ENCODE data around the gene MYCBPAP. TPM values are rescaled to one million over a fixed set of nuclear protein-coding genes. Genes with fewer than 3 reads are reported as not detected.

Gene MYCBPAP
- total RNA-seq, 2 donors from 2014 or later, result 1.1 to 2.8 TPM

DNA sequence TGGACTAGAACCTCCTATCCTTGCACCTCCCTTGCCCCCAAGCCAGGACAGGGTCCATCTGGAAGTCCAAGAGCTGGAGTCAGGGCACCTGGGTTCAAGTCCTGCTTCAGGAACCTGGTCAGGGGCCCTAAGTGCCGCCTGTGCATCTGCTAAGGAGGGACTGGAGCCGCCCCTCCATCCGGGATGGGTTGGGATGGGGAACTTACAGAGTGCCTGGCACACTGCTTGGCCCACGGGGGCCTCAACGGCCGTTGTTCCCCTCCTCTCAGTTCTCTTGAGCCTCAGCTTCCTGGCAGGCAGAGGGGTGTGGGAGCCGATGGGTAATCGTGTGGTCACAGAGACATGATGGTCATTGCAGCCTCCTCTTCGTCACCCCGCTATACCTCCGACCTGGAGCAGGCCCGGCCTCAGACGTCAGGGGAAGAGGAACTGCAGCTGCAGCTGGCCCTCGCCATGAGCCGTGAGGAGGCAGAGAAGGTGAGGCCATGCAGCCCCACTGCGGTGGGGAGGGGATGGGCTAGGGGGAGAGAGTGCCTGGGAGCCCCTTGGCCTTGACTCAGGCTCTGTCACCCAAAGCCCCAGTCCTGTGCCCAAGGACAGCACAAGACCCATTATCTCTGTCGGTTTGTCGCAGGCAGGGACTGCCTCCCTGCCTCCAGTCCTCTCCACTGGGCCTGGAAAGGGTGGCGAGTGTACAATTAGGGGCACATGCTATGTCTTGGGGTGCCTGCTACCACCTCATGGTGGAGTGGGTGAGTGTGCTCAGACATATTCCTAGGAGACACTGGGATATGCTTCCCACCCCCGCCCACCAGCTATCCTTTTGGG, 29.7 kb downstream of the MYCBPAP start:
- no peak overlapping the region for H3K4me3 Mint-ChIP-seq
- no peaks in the 10 kb centered on the region for H3K9me3 Mint-ChIP-seq
- peaks cover 26 to 27% of the 10 kb centered on the region in 2 donors for H3K27me3 Mint-ChIP-seq
- no peak overlapping the region for H3K27ac Mint-ChIP-seq
- no peaks in the 10 kb centered on the region for H3K36me3 Mint-ChIP-seq
- DNase-seq (ENCODE audit: low spot score) (no peak), ATAC-seq (no peak)
- H3K4me1 Mint-ChIP-seq (ENCODE audit: low read depth in 2 of 2), result peaks cover 11 to 12% of the 10 kb centered on the region in 2 donors

DNA sequence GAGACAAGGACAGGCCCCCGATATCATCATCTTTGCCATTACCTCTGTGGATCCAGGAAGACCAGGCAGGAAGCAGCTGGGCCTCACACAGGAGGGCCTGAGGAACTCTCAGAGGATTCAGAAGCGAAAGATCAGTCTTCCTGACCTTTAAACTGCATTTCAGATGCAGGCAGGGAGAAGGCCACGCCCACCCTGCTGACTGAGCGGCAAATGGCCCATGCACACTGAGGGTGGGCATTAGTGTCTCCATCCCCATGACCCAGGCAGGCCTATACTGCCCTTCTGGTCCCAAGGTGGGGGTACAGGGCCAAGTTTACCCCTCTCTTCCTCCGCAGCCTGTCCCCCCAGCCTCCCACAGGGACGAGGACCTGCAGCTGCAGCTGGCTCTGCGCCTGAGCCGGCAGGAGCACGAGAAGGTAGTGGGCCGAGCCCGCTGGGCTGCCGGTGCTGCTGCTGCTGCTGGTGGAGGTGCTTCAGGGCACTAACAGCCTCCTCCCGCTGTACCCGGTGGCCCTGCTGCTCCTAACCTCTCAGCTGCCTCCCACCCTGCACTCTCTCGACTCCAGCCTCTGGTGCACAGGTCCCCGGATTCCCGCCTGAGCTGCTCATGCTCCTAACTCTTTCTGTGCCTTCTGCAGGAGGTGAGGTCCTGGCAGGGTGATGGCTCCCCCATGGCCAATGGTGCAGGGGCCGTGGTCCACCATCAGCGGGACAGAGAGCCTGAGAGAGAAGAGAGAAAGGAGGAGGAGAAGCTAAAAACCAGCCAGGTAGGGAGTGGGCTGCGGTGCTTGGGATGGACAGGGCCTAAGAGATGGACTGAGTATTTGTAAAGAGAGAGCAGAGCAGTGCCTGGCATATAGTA, 30.5 kb downstream of the MYCBPAP start:
- Mint-ChIP-seq H3K27ac (no peak overlapping the region), H3K9me3 (no peaks in the 10 kb centered on the region), H3K36me3 (no peaks in the 10 kb centered on the region), H3K4me1 (ENCODE audit: low read depth in 2 of 2) (peaks cover 9 to 11% of the 10 kb centered on the region in 2 donors), H3K4me3 (no peak overlapping the region), H3K27me3 (peaks cover 19 to 20% of the 10 kb centered on the region in 2 donors)
- no peak for ATAC-seq
- no peak for DNase-seq (ENCODE audit: low spot score)

DNA sequence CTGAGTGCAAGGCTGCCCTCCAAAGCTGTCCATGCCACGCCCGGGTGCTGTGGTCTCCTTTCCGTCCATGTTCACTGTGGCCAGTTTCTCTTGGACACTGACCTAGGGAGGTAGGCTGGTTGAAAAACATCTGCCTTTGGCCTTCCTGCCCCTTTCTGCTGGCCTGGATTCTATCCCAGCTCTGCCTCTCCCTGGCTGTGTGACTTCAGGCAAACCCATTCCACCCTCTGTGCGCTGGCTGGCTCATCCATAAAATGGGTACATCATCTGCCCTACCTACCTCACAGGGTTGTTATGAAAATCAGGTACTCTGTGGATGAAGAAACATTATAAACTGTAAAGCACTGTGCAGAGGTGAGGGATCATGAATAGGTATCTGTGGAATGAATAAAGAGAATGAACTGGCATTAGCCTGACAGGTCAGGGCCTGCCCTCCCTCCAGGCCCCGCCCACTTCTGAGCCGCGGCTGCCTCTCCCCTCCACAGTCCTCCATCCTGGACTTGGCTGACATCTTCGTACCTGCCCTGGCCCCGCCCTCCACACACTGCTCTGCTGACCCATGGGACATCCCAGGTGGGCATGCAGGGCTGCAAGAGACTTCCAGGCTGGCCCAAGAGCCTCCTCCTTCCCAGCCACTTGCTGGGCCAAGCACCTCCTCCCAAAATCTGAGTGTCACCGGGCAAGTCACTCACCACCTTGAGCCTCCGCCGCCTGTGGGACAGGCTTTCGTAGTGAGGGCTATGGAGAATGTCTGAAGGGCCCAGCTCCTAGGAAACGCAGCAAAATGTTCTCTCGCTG, 31.7 kb downstream of the MYCBPAP start:
- DNase-seq (ENCODE audit: low spot score) (no peak), ATAC-seq (no peak)
- no peak overlapping the region for H3K4me3 Mint-ChIP-seq
- peaks cover 19 to 20% of the 10 kb centered on the region in 2 donors for H3K27me3 Mint-ChIP-seq
- peaks cover 6 to 16% of the 10 kb centered on the region in 2 donors for H3K4me1 Mint-ChIP-seq (ENCODE audit: low read depth in 2 of 2)
- H3K36me3 Mint-ChIP-seq, result no peaks in the 10 kb centered on the region
- H3K9me3 Mint-ChIP-seq, result no peaks in the 10 kb centered on the region
- no peak overlapping the region for H3K27ac Mint-ChIP-seq

DNA sequence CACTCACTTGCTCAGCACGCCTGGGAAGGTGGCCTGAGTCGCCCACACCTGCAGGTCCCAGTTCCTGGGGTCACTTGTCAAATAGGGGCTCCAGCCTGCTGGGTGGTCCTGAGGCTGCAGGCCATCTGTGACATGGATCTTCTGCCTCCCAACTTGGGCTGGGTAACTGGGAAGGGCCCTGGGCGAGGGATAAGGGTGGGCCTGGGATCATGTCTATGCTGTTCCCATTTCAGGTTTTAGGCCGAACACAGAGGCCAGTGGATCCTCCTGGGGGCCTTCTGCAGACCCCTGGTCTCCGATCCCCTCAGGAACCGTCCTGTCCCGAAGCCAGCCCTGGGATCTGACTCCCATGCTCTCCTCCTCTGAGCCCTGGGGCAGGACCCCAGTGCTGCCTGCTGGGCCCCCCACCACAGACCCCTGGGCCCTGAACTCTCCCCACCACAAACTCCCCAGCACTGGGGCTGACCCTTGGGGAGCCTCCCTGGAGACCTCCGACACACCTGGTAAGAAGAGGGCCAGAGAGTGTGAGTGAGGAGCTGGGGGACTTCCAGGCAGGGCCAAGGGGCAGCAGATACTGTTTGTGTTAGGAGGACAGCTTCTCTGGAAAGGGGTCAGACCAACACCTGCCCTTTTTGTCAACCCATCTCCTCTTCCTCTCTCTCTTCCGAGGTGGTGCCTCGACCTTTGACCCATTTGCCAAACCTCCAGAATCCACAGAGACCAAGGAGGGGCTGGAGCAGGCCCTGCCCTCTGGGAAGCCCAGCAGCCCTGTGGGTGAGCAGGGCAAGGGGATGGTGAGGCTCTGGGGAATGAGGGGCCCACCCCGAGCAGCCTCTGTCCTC, 32.5 kb downstream of the MYCBPAP start:
- DNase-seq (ENCODE audit: low spot score), result no peak
- H3K27me3 Mint-ChIP-seq, result peaks cover 15 to 20% of the 10 kb centered on the region in 2 donors
- H3K9me3 Mint-ChIP-seq, result no peaks in the 10 kb centered on the region
- H3K27ac Mint-ChIP-seq, result no peak overlapping the region
- no peak for ATAC-seq
- peaks cover 6 to 16% of the 10 kb centered on the region in 2 donors for H3K4me1 Mint-ChIP-seq (ENCODE audit: low read depth in 2 of 2)
- no peak overlapping the region for H3K4me3 Mint-ChIP-seq
- H3K36me3 Mint-ChIP-seq, result no peaks in the 10 kb centered on the region

DNA sequence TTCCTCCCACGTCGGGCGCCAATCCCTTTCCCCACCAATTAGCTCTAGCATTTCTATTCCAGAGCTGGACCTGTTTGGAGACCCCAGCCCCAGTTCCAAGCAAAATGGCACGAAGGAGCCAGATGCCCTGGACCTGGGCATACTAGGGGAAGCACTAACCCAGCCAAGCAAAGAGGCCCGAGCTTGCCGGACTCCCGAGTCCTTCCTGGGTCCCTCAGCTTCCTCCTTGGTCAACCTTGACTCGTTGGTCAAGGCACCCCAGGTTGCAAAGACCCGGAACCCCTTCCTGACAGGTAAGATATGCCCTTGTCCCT, 33.1 kb downstream of the MYCBPAP start:
- Mint-ChIP-seq H3K9me3 (no peaks in the 10 kb centered on the region), H3K27me3 (peaks cover 12 to 19% of the 10 kb centered on the region in 2 donors), H3K4me3 (peak overlapping the region; percentile 84), H3K36me3 (no peaks in the 10 kb centered on the region), H3K4me1 (ENCODE audit: low read depth in 2 of 2) (peaks cover 10 to 19% of the 10 kb centered on the region in 2 donors), H3K27ac (no peak overlapping the region)
- no peak for ATAC-seq
- no peak for DNase-seq (ENCODE audit: low spot score)

DNA sequence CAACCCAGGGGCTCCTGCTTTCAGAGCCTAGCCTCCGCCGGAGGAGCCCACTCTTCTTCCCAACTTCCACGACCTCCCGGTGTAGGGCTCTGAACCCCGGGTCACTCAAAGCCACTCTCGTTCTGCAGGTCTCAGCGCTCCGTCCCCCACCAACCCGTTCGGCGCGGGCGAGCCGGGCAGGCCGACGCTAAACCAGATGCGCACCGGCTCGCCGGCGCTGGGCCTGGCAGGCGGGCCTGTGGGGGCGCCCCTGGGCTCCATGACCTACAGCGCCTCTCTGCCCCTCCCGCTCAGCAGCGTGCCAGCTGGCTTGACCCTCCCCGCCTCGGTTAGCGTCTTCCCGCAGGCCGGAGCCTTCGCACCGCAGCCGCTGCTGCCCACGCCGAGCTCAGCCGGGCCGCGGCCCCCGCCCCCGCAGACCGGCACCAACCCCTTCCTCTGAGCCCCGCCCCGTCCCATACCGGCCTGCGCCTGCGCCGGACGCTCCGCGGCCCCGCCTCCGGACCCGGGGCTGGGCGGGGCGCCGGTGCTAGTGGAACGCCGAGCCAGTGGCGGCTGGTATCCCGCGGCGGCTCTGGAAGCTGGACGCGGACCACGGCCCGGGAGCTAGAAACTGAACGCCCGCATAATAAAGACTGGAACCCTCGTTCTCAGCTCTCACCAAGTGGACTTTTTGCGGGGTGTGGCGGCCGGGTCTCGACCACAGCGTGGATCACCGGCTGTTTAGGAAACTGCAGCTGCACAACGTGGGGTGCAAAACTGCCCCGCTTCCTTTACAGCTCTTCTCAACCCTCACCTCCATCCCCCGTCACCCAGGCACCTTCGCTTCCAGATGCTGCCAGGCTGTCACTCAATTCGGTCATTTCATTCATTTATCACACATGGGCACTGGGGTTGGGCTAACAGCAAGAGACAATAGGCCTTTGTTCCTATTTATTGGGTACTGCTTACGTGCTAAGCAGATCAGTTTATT, 33.8 kb downstream of the MYCBPAP start:
- ATAC-seq, result peak; percentile 91 to 94

DNA sequence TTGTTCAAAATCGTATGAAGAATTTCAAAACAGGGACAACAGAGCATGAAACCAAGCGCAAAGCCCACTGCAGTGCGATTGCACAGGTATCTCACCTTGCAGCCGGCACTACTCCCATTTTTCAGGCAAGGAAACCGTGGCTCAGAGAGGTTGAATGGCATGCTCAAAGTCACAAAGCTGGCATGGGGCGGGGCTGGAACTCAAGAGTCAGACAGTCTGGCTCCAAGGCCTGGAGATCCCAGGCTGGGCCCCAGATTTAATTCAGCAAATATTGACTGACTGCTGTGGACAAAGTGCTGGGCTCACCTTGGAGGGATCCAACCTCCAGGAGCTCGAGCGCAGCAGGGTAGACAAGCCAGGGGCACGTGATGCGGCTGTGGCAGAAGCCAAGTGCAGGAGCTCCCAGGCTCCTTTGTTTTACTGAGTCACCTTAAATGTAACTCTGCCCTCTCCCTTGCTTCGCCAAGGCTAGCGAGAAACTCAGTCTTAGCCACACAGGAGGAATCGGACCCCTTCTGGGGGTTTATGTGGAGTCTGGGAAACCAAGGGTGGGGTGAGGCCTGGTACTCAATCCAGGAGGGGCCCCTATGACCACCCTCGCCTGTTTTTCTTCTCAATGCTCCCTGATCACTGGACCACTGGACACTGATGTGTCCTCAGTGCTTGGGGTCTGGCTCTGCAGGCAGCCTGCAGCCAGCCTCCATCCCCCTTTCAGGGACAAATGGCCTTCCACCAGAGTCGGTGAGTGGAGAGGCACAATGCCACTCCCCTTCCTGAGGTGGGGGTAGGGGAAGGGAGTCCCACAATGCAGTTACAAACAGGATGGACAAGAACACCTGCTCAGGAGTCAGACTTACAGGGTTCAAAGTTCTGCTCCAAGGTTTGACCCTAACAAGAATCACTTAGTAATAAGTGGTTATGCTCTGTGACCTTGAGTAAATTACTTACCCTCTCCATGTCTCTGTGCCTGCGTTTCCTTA, 34.8 kb downstream of the MYCBPAP start:
- H3K27me3 Mint-ChIP-seq, result peaks cover 9 to 19% of the 10 kb centered on the region in 2 donors
- no peaks in the 10 kb centered on the region for H3K9me3 Mint-ChIP-seq
- H3K36me3 Mint-ChIP-seq, result no peaks in the 10 kb centered on the region
- peaks cover 14 to 24% of the 10 kb centered on the region in 2 donors for H3K4me1 Mint-ChIP-seq (ENCODE audit: low read depth in 2 of 2)
- H3K4me3 Mint-ChIP-seq, result peak overlapping the region; percentile 84
- no peak for ATAC-seq
- H3K27ac Mint-ChIP-seq, result peak overlapping the region in 1 of 2 donors; percentile 39
- no peak for DNase-seq (ENCODE audit: low spot score)

More for the DNA sequence above, 33.8 kb downstream of the MYCBPAP start:
- peak; percentile 92 for DNase-seq (ENCODE audit: low spot score)
- peak overlapping the region in 1 of 2 donors; percentile 39 for H3K27ac Mint-ChIP-seq
- H3K27me3 Mint-ChIP-seq, result peaks cover 9 to 19% of the 10 kb centered on the region in 2 donors
- H3K9me3 Mint-ChIP-seq, result no peaks in the 10 kb centered on the region
- H3K36me3 Mint-ChIP-seq, result no peaks in the 10 kb centered on the region
- H3K4me3 Mint-ChIP-seq, result peak overlapping the region; percentile 84
- H3K4me1 Mint-ChIP-seq (ENCODE audit: low read depth in 2 of 2), result peaks cover 14 to 24% of the 10 kb centered on the region in 2 donors

DNA sequence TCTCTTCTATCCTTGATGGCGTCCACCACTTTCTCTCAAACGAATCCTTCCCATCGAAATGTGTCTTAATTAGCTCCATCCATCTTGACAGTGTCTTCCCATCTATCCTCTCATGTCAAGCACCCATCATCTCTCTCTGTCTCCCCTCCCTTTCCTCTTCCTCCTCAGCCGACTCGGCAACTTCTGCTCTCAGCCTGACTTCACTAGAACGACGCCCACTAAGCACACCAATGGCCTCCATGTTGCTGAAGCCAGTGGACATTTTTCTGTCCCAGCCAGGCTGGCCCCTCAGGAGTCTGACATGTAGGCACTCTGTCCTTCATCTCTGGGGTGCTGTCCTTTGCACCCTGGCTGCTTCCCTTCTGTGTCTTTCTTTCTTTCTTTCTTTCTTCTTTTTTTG, 36.3 kb downstream of the MYCBPAP start:
- Mint-ChIP-seq H3K27ac (peak overlapping the region in 1 of 2 donors; percentile 10), H3K4me1 (ENCODE audit: low read depth in 2 of 2) (peaks cover 14 to 24% of the 10 kb centered on the region in 2 donors), H3K36me3 (no peaks in the 10 kb centered on the region), H3K9me3 (no peaks in the 10 kb centered on the region), H3K4me3 (no peak overlapping the region), H3K27me3 (peaks cover 9 to 19% of the 10 kb centered on the region in 2 donors)
- DNase-seq (ENCODE audit: low spot score) (no peak), ATAC-seq (no peak)

DNA sequence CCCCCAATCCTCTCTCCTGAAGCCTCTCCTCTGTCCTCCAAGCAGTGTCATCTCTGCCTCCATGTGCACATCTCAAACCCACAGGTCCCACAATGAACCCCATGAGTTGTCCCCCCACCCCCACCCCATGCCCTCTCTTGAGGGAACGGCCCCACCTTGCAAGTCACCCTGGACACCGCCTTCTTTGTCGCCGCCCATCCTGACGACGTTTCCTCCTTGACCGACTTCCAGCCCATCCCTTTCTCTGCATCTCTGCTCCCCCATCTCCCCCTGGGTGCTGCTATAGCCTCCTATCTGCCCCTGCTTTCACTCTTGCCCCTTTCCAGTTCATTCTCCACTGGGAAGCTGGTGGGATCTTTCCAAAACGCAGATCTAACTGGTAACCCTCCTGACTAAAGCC, 37.1 kb downstream of the MYCBPAP start:
- H3K4me3 Mint-ChIP-seq, result no peak overlapping the region
- no peak for DNase-seq (ENCODE audit: low spot score)
- peaks cover 14 to 24% of the 10 kb centered on the region in 2 donors for H3K4me1 Mint-ChIP-seq (ENCODE audit: low read depth in 2 of 2)
- ATAC-seq, result no peak
- H3K27ac Mint-ChIP-seq, result peak overlapping the region in 1 of 2 donors; percentile 10
- H3K27me3 Mint-ChIP-seq, result peaks cover 9 to 19% of the 10 kb centered on the region in 2 donors
- no peaks in the 10 kb centered on the region for H3K9me3 Mint-ChIP-seq
- H3K36me3 Mint-ChIP-seq, result no peaks in the 10 kb centered on the region

DNA sequence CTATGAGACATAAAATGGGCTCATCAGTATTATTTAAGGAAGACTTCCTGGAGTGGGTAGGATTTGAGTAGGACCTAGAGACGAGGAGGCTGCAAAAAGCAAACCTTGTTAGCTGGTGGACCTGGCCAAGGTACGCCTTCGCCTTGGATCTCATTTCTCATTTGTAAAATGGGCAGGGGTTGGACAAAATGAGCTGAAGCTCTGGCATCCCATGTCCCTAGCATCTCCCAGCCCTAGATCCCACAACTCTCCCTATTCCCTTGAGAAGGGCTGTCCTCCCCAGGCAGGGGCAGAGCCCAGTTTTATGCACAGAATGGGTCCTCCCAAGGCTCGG, 38.4 kb downstream of the MYCBPAP start:
- H3K9me3 Mint-ChIP-seq, result no peaks in the 10 kb centered on the region
- no peaks in the 10 kb centered on the region for H3K36me3 Mint-ChIP-seq
- no peak for DNase-seq (ENCODE audit: low spot score)
- no peak overlapping the region for H3K27ac Mint-ChIP-seq
- peak overlapping the region; percentile 60 for H3K4me3 Mint-ChIP-seq
- H3K27me3 Mint-ChIP-seq, result peaks cover 9 to 19% of the 10 kb centered on the region in 2 donors
- peaks cover 12 to 21% of the 10 kb centered on the region in 2 donors for H3K4me1 Mint-ChIP-seq (ENCODE audit: low read depth in 2 of 2)
- ATAC-seq, result no peak

DNA sequence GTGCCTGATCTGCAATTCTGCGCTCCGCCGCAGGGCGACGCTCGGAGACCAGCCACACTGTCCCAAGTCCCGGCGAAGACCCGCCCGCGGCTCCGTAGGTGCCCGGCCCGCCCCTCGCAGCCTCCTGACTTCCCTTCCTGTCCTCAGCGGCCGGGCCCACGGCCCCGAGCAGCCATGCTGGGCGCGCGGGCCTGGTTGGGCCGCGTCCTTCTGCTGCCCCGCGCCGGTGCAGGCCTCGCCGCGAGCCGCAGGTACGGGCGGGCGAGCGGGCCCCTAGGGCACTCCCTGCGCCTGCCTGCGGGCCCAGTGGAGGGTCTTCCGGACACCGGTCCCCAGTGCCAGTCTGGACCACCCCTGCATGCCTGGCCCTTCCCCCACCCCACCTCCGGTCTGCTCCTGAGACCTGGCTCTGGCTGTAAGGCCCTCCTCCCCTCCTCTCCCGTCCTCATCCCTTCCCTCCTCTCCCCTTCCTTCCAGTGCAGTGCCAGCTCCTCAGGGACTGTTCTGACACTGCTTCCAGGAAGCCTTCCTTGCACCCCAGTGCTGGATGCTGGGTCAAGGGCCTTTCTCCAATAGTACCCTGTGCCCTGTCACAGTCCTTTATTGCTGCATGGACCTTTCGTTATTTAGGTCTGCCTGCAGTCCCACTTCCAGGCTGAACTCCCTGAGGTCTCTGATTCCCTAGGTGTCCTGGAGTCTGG, 38.9 kb downstream of the MYCBPAP start, which contains the start of gene SPATA20:
SPATA20 (plus strand) TSS at position 140 of the 701 bp plus-strand sequence; CDS start at position 175, 35 bp downstream.
- no peaks in the 10 kb centered on the region for H3K36me3 Mint-ChIP-seq
- H3K4me3 Mint-ChIP-seq, result peak within 1 kb of the TSS; percentile 60

More for the DNA sequence above, 38.9 kb downstream of the MYCBPAP start, which contains the start of gene SPATA20:
- H3K27me3 Mint-ChIP-seq, result peaks cover 9 to 19% of the 10 kb centered on the region in 2 donors
- H3K27ac Mint-ChIP-seq, result no peak within 1 kb of the TSS
- H3K9me3 Mint-ChIP-seq, result no peaks in the 10 kb centered on the region
- DNase-seq (ENCODE audit: low spot score), result peak; percentile 93
- H3K4me1 Mint-ChIP-seq (ENCODE audit: low read depth in 2 of 2), result peaks cover 11 to 18% of the 10 kb centered on the region in 2 donors
- peak; percentile 93 to 94 for ATAC-seq
